Transverse colon (tissue), 4 donors: ENCODE measurements around the gene FAM118A.

Experiments
- EP300 ChIP-seq: sonication (generic); formaldehyde crosslinking; IDR thresholded peaks from one replicate; pipeline ENCODE4 v1.6.1; 2017; ENCODE audit warnings: antibody characterized with exemption, low read depth
- POLR2A ChIP-seq: fragments of 450-650 bp; IDR thresholded peaks from one replicate; pipeline ENCODE4 v1.6.1; 2016; ENCODE audit warnings: antibody characterized with exemption, mild to moderate bottlenecking, moderate library complexity
- POLR2AphosphoS5 ChIP-seq, 3 donors: sonication (generic); formaldehyde crosslinking; IDR thresholded peaks; one replicate each; pipeline ENCODE4 v1.6.1; 2016; ENCODE audit warnings: antibody characterized with exemption in 3 of 3
- TF ChIP-seq, protein P1 (sequence below), 5 experiments: fragments of 200-600 bp in 3 of 5; fragments of 450-650 bp in 2 of 5; sonication (generic) in 3 of 5; IDR thresholded peaks; 1 replicate in 2 of 5; 2 replicates in 3 of 5; pipeline ENCODE4 v1.5.1; 2016 to 2017; ENCODE audit warnings: antibody characterized with exemption in 5 of 5, inconsistent platforms in 3 of 5, mild to moderate bottlenecking in 2 of 5, moderate library complexity in 1 of 5

DNA sequence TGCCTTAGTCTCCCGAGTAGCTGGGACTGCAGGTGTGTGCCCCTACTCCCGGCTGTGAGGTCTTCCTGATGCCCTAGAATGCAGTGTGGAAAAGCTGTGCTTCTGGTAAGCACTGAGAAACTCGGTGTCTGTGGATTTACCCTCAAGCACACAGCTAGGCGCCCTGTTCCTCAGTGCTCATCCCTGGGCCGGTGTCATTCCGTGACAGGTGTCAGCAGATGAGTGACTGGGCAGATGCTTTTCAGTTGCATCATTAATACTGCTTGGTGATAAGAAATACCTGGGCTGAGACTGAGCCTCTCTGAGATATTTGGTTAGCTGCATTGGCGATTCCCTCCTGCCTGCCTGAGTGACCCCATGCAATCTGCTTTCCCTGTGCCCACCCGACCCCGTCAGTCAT lies 21.8 kb downstream of the FAM118A start:
- TF ChIP-seq, protein P1, sequence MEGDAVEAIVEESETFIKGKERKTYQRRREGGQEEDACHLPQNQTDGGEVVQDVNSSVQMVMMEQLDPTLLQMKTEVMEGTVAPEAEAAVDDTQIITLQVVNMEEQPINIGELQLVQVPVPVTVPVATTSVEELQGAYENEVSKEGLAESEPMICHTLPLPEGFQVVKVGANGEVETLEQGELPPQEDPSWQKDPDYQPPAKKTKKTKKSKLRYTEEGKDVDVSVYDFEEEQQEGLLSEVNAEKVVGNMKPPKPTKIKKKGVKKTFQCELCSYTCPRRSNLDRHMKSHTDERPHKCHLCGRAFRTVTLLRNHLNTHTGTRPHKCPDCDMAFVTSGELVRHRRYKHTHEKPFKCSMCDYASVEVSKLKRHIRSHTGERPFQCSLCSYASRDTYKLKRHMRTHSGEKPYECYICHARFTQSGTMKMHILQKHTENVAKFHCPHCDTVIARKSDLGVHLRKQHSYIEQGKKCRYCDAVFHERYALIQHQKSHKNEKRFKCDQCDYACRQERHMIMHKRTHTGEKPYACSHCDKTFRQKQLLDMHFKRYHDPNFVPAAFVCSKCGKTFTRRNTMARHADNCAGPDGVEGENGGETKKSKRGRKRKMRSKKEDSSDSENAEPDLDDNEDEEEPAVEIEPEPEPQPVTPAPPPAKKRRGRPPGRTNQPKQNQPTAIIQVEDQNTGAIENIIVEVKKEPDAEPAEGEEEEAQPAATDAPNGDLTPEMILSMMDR (IDR thresholded peaks at IDR 0.05), result no peak
- TF ChIP-seq POLR2A, result no peak
- no peak for TF ChIP-seq POLR2AphosphoS5 (IDR thresholded peaks at IDR 0.05)
- no peak for TF ChIP-seq EP300
